Upper lobe of right lung (tissue), 1 donor: ENCODE measurements around the gene PCBP1. TPM values are rescaled to one million over a fixed set of nuclear protein-coding genes. Genes with fewer than 3 reads are reported as not detected.
A peak's percentile ranks its signal among the peaks of the same experiment; 100 is the strongest.
"Not testable (repeated sequence)": the region's sequence is repeated elsewhere in the genome, so short reads cannot be mapped to it uniquely, and the experiment has no call there.

ENCODE experiments used
- ATAC-seq: fragments of 200-7000 bp; cut with Tn5 transposase; one replicate; pipeline ENCODE4 v1.9.1; 2020; ENCODE audit warnings: mild to moderate bottlenecking, moderate library complexity
- DNase-seq: peaks from one replicate; pipeline ENCODE4 v3.0.0-alpha.2; 2020
- H3K27ac ChIP-seq: fragments of 200-600 bp; one replicate; pipeline ENCODE4 v1.8.0; 2022
- H3K27me3 ChIP-seq: fragments of 200-600 bp; one replicate; pipeline ENCODE4 v1.8.0; 2022; ENCODE audit warnings: mild to moderate bottlenecking
- H3K36me3 ChIP-seq: fragments of 200-600 bp; one replicate; pipeline ENCODE4 v1.8.0; 2022
- H3K4me1 ChIP-seq: fragments of 200-600 bp; one replicate; pipeline ENCODE4 v1.8.0; 2022
- H3K4me3 ChIP-seq: fragments of 200-600 bp; one replicate; pipeline ENCODE4 v1.8.0; 2022; ENCODE audit warnings: mild to moderate bottlenecking
- H3K9me3 ChIP-seq: fragments of 200-600 bp; one replicate; pipeline ENCODE4 v1.8.0; 2022
- intact Hi-C: fragments of 100-400 bp; cut with DNase I; formaldehyde crosslinking; loops from one replicate; pipeline ENCODE4 v1.11.0; 2022
- total RNA-seq: library from RNA; stranded (reverse); fragmentation: NEBNext Ultra II Directional; extraction: Animal tissue kit (Norgen Biotek cat#: 25700); gene quantifications from one replicate; pipeline ENCODE4 v1.2.1, GENCODE V29; 2021
- TF ChIP-seq, protein P1 (sequence below): fragments of 200-600 bp; IDR thresholded peaks from one replicate; pipeline ENCODE4 v1.8.0; 2022; ENCODE audit warnings: antibody characterized with exemption
- donor health status: DM: no; HTN: yes; CAD: no; lungs with severe emphysema.

PCBP1 gene
- total RNA-seq, 1 donor from 2014 or later: 337 TPM

DNA sequence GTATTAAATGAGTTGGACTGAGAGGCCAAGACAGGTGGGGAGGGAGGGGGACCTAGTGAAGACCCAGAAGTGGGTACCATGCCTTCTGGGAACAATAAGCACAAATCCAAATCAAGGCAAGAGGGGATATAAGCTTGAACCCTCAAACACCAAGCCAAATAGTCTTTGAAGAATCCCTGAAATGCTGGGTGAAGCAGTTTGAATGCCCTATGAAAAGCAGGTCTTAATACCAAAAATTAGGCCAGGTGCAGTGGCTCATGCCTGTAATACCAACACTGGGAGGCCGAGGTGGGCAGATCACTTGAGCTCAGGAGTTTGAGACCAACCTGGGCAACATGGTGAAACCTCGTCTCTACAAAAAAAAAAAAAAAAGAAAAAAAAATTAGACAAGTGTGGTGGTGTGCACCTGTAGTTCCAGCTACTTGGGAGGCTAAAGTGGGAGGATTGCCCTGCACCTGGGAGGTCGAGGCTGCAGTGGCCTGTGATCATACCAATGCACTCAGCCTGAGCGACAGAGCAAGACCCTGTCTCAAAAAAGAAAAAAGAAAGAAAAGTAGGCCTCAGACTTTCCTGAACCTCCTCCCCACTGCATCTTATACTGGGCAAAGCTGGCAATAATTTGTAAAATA lies 3.5 kb downstream of the PCBP1 start:
- H3K27ac ChIP-seq: peak overlapping the region; percentile 100

DNA sequence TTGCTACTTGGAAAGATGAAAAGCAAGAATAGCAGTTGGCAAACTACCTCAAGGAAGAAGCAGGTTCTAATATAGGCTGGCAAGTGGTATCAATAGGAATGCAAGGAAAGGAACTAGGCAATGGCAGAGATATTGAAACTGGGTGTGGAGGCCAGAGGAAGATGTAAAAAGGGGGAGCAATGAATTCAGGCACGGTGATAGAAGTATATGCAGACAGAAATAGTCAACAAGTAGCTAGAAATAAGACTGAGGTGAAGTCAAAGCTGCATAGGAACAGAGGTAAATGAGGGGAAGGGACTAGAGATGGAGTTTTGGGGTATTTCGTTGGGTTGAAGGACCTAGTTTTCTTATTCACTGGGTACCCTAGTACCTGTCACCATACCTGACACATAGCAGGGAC lies 4.1 kb downstream of the PCBP1 start:
- Histone ChIP-seq H3K27ac (no peak overlapping the region), H3K36me3 (peaks cover 14% of the 10 kb centered on the region), H3K27me3 (no peaks in the 10 kb centered on the region), H3K4me1 (peaks cover 35% of the 10 kb centered on the region), H3K4me3 (no peak overlapping the region), H3K9me3 (no peaks in the 10 kb centered on the region)
- intact Hi-C loops: no loop called here
- no peak for DNase-seq
- TF ChIP-seq, protein P1, sequence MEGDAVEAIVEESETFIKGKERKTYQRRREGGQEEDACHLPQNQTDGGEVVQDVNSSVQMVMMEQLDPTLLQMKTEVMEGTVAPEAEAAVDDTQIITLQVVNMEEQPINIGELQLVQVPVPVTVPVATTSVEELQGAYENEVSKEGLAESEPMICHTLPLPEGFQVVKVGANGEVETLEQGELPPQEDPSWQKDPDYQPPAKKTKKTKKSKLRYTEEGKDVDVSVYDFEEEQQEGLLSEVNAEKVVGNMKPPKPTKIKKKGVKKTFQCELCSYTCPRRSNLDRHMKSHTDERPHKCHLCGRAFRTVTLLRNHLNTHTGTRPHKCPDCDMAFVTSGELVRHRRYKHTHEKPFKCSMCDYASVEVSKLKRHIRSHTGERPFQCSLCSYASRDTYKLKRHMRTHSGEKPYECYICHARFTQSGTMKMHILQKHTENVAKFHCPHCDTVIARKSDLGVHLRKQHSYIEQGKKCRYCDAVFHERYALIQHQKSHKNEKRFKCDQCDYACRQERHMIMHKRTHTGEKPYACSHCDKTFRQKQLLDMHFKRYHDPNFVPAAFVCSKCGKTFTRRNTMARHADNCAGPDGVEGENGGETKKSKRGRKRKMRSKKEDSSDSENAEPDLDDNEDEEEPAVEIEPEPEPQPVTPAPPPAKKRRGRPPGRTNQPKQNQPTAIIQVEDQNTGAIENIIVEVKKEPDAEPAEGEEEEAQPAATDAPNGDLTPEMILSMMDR: no peak
- no peak for ATAC-seq

More for the DNA sequence above, 3.5 kb downstream of the PCBP1 start:
- no peak for ATAC-seq
- Histone ChIP-seq H3K4me3 (no peak overlapping the region), H3K9me3 (no peaks in the 10 kb centered on the region), H3K4me1 (peaks cover 31% of the 10 kb centered on the region), H3K27me3 (no peaks in the 10 kb centered on the region), H3K36me3 (peaks cover 14% of the 10 kb centered on the region)
- intact Hi-C loops: no loop called here
- TF ChIP-seq, protein P1: no peak
- DNase-seq: no peak

DNA sequence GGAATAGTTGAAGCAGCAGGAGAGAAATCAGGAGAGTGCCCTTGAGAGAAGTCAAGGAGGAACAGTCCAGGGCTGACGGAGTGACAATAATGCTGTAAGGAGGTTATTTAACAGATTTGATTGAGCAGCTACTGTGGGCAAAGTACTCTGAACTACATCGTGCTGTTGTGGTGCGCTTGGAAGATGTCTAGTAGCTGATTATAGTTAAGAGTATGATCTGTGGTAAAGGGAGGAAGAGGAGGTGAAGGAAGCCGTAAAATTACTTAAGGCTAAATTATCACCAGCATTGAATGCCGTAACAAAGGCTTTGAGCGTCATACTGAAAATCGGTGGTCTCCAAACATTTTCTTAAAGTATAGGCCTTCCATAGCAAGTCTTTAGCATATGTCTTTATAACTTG lies 4.5 kb downstream of the PCBP1 start:
- DNase-seq: no peak
- no peak for ATAC-seq
- Histone ChIP-seq H3K27ac (no peak overlapping the region), H3K4me3 (no peak overlapping the region), H3K36me3 (peaks cover 14% of the 10 kb centered on the region), H3K9me3 (no peaks in the 10 kb centered on the region), H3K27me3 (no peaks in the 10 kb centered on the region), H3K4me1 (peaks cover 36% of the 10 kb centered on the region)
- intact Hi-C loops: no loop called here
- TF ChIP-seq, protein P1: no peak

DNA sequence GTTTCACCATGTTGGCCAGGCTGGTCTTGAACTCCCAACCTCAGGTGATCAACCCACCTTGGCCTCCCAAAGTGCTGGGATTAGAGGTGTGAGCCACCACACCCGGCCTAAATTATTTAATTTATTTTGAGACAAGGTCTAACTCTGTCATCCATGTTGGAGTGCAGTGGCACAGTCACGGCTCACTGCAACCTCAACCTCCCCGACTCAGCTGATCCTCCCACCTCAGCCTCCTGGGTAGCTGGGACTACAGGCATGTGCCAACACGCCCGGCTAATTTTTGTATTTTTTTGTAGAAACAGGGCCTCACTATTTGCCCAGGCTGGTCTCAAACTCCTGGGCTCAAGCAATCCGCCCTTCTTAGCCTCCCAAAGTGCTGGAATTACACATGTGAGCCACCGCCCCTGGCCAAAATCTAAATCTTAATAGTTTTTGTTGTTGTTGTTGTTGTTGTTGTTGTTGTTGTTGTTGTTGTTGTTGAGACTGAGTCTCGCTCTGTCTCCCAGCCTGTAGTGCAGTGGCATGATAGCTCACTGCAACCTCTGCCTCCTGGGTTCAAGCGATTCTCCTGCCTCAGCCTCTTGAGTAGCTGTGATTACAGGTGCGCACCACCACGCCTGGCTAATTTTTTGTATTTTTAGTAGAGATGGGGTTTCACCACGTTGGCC lies 5.4 kb downstream of the PCBP1 start:
- H3K27ac ChIP-seq, H3K27me3 ChIP-seq, DNase-seq, H3K4me3 ChIP-seq, ATAC-seq, intact Hi-C loops, H3K9me3 ChIP-seq: not testable (repeated sequence)
- Histone ChIP-seq H3K36me3 (peaks cover 14% of the 10 kb centered on the region), H3K4me1 (peaks cover 36% of the 10 kb centered on the region)

DNA sequence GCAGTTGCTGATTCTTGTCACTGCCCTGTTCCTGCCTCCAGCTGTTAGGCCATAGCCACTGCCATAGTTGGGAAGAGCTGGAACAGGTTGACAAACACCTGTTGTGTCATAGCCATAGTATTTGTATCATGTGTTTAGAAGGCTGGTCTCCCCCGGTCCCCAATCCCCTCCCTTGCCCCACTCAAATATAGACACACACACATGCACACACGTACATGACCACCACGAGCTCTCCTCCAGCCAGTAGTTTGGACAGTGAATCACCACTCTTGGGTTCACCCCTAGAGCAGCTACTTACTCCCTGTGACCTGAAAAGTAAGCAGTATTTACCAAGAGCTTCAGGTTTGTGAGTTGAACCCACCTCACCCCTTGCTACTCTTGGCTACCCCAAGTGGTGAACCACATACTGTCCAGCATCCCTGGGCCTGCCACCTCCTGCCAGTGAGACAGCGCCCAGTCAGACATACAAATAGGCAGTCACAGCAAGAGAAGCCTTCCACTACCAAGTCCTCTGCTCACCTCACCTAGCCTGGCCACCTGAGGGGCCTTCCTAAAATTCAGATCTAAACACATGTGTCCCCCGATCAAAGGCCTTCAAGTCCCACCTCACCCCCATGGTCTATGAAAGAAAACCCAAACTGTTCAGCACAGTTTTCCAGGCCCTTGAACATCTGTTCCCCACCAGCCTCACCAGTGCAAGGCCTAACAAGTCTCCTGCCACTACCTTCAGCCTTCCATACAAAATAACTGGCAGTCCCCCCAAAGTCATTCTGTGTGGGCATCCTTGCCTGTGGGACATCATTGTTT lies 7.1 kb downstream of the PCBP1 start:
- ATAC-seq: peak; percentile 4
- no peaks in the 10 kb centered on the region for H3K9me3 ChIP-seq
- no peak for DNase-seq
- H3K4me1 ChIP-seq: peaks cover 36% of the 10 kb centered on the region
- intact Hi-C loops: no loop called here
- H3K27ac ChIP-seq: peak overlapping the region; percentile 87
- H3K27me3 ChIP-seq: no peaks in the 10 kb centered on the region
- no peaks in the 10 kb centered on the region for H3K36me3 ChIP-seq
- peak overlapping the region; percentile 8 for H3K4me3 ChIP-seq
- TF ChIP-seq, protein P1: no peak
